HCT116 (cell line): Measurements from ENCODE around the gene SH2D2A. TPM values are rescaled to one million over a fixed set of nuclear protein-coding genes. Genes with fewer than 3 reads are reported as not detected.

Experiments
- ATAC-seq: fragments of 200-7000 bp; cut with Tn5 transposase; 2 replicates; pipeline ENCODE4 v1.9.1; 2020; ENCODE audit warnings: mild to moderate bottlenecking, moderate library complexity
- BruUV-seq: library from RNA; stranded (reverse); fragments of 400-500 nt; replicated peaks from 2 replicates; lab custom pipeline; 2021; lab: Mats Ljungman, UMichigan
- CTCF ChIA-PET: fragments of 300-600 bp; sonication (Branson Sonifier 250); formaldehyde crosslinking; loops from one replicate; lab custom pipeline; 2021; ENCODE audit warnings: antibody characterized with exemption; lab: Charles Lee
- POLR2A ChIA-PET: fragments of 300-600, 350-600 bp; sonication (Branson Sonifier 250); formaldehyde crosslinking; loops from one replicate; lab custom pipeline; 2021; ENCODE audit warnings: antibody characterized with exemption; lab: Charles Lee
- RAD21 ChIA-PET, 2 experiments: fragments of 300-600 bp; sonication (Branson Sonifier 250); formaldehyde crosslinking; loops; one replicate each; lab custom pipeline; 2023; ENCODE audit warnings: low total read pairs in 2 of 2; ENCODE audit not compliant: uncharacterized antibody in 2 of 2, unreplicated experiment in 2 of 2, low non-redundant PET in 1 of 2; lab: Charles Lee
- DNase-seq: peaks from one replicate; pipeline ENCODE4 v3.0.0-alpha.2; 2010; ENCODE audit warnings: low read depth, low spot score
- H2AFZ ChIP-seq: fragments of 200-600 bp; shearing (Covaris generic), sonication (generic); 2 replicates; pipeline ENCODE4 v1.6.1; 2017; ENCODE audit warnings: low read depth, mixed run types, mixed read lengths, antibody characterized with exemption, low read length; ENCODE audit not compliant: poor library complexity, severe bottlenecking
- H3K27ac ChIP-seq: 2 replicates; pipeline ENCODE4 v1.5.1; 2012; ENCODE audit warnings: low read depth, low read length
- H3K27me3 ChIP-seq: fragments of 200-600 bp; sonication (generic); 2 replicates; pipeline ENCODE4 v1.6.1; 2016; ENCODE audit warnings: mixed run types, low read length, mixed read lengths; ENCODE audit not compliant: insufficient read depth
- H3K36me3 ChIP-seq, 2 experiments: fragments of 200-500 bp in 1 of 2; fragments of 200-600 bp in 1 of 2; sonication (Bioruptor generic) in 1 of 2; sonication (generic) in 1 of 2; 2 replicates each; pipeline versions ENCODE4 v1.5.1 to v1.6.1; 2014 to 2016; ENCODE audit warnings: low read length in 2 of 2, inconsistent platforms in 1 of 2, mixed read lengths in 1 of 2, mixed run types in 1 of 2; ENCODE audit not compliant: insufficient read depth in 2 of 2, control insufficient read depth in 1 of 2
- H3K4me1 ChIP-seq, 2 experiments: fragments of 200-600 bp in 1 of 2; sonication (generic) in 1 of 2; 2 replicates each; pipeline versions ENCODE4 v1.5.1 to v1.6.1; 2012 to 2017; ENCODE audit warnings: low read length in 2 of 2, inconsistent platforms in 1 of 2, mild to moderate bottlenecking in 1 of 2, mixed read lengths in 1 of 2, mixed run types in 1 of 2, moderate library complexity in 1 of 2; ENCODE audit not compliant: insufficient read depth in 2 of 2, control insufficient read depth in 1 of 2
- H3K4me2 ChIP-seq: fragments of 200-600 bp; sonication (generic); 2 replicates; pipeline ENCODE4 v1.6.1; 2017; ENCODE audit warnings: mixed run types, low read length, mixed read lengths
- H3K4me3 ChIP-seq, 2 experiments: fragments of 200-600 bp in 1 of 2; sonication (generic) in 1 of 2; replicated peaks in 1 of 2; 2 replicates each; pipeline ENCODE4 v1.5.1; 2011 to 2016; ENCODE audit warnings: low read length in 2 of 2, control low read depth in 1 of 2, low read depth in 1 of 2, mild to moderate bottlenecking in 1 of 2, mixed read lengths in 1 of 2, mixed run types in 1 of 2
- H3K79me2 ChIP-seq: fragments of 200-600 bp; sonication (generic); 2 replicates; pipeline ENCODE4 v1.6.1; 2017; ENCODE audit warnings: mild to moderate bottlenecking, mixed run types, low read length, moderate library complexity, mixed read lengths; ENCODE audit not compliant: insufficient read depth
- H3K9ac ChIP-seq: fragments of 200-600 bp; sonication (generic); 2 replicates; pipeline ENCODE4 v1.6.1; 2016; ENCODE audit warnings: low read length, mixed read lengths
- H3K9me2 ChIP-seq: fragments of 200-600 bp; sonication (generic), shearing (Covaris generic); 2 replicates; pipeline ENCODE4 v1.6.1; 2017; ENCODE audit warnings: mixed run types, mild to moderate bottlenecking, moderate library complexity; ENCODE audit not compliant: insufficient read depth
- H3K9me3 ChIP-seq, 2 experiments: fragments of 200-500 bp in 1 of 2; fragments of 200-600 bp in 1 of 2; sonication (Bioruptor generic) in 1 of 2; sonication (generic) in 1 of 2; 2 replicates each; pipeline ENCODE4 v1.6.1; 2014 to 2017; ENCODE audit warnings: low read length in 2 of 2, mixed read lengths in 2 of 2, inconsistent platforms in 1 of 2, low read depth in 1 of 2, mild to moderate bottlenecking in 1 of 2, mixed run types in 1 of 2, moderate library complexity in 1 of 2; ENCODE audit not compliant: control insufficient read depth in 1 of 2, insufficient read depth in 1 of 2
- H4K20me1 ChIP-seq: fragments of 200-600 bp; sonication (generic), shearing (Covaris generic); 2 replicates; pipeline ENCODE4 v1.6.1; 2017; ENCODE audit warnings: mixed run types, mild to moderate bottlenecking, moderate library complexity; ENCODE audit not compliant: insufficient read depth
- CEBPB ChIP-seq: IDR thresholded peaks from 2 replicates; pipeline ENCODE4 v1.6.1; 2012; ENCODE audit warnings: low read depth
- EGR1 ChIP-seq: IDR thresholded peaks from 2 replicates; pipeline ENCODE4 v1.6.1; 2012; ENCODE audit warnings: low read depth
- ELF1 ChIP-seq: IDR thresholded peaks from 2 replicates; pipeline ENCODE4 v1.6.1; 2012; ENCODE audit warnings: low read depth, borderline replicate concordance
- EZH2 ChIP-seq: fragments of 200-600 bp; sonication (generic); IDR thresholded peaks from 2 replicates; pipeline ENCODE4 v1.6.1; 2017; ENCODE audit warnings: antibody characterized with exemption, mixed run types
- EZH2phosphoT487 ChIP-seq: fragments of 200-600 bp; IDR thresholded peaks from 2 replicates; pipeline ENCODE4 v1.6.1; 2018; ENCODE audit warnings: antibody characterized with exemption, borderline replicate concordance
- FOSL1 ChIP-seq: IDR thresholded peaks from 2 replicates; pipeline ENCODE4 v1.6.1; 2012; ENCODE audit warnings: low read depth
- JUND ChIP-seq: IDR thresholded peaks from 2 replicates; pipeline ENCODE4 v1.6.1; 2012
- POLR2A ChIP-seq: IDR thresholded peaks from 2 replicates; pipeline ENCODE4 v1.7.0; 2011; ENCODE audit warnings: borderline replicate concordance; ENCODE audit not compliant: insufficient read depth, insufficient read length; ENCODE audit errors: extremely low read depth
- POLR2AphosphoS5 ChIP-seq: IDR thresholded peaks from 2 replicates; pipeline ENCODE4 v1.6.1; 2011; ENCODE audit warnings: mild to moderate bottlenecking, low read depth, low read length, moderate library complexity
- RAD21 ChIP-seq: IDR thresholded peaks from 2 replicates; pipeline ENCODE4 v1.6.1; 2012; ENCODE audit warnings: low read depth, mild to moderate bottlenecking
- SP1 ChIP-seq: IDR thresholded peaks from 2 replicates; pipeline ENCODE4 v1.6.1; 2012; ENCODE audit warnings: low read depth
- SRF ChIP-seq: IDR thresholded peaks from 2 replicates; pipeline ENCODE4 v1.6.1; 2012; ENCODE audit warnings: low read depth
- YY1 ChIP-seq: IDR thresholded peaks from 2 replicates; pipeline ENCODE4 v1.6.1; 2011; ENCODE audit warnings: low read length, low read depth, moderate library complexity, mild to moderate bottlenecking; ENCODE audit not compliant: insufficient replicate concordance; ENCODE audit errors: extremely low read depth
- ZNF274 ChIP-seq: fragments of 200-500 bp; sonication (Bioruptor generic); IDR thresholded peaks from 2 replicates; pipeline ENCODE4 v1.6.1; 2014; ENCODE audit warnings: mild to moderate bottlenecking, low read depth, low read length, inconsistent platforms
- intact Hi-C: fragments of 100-400 bp; cut with micrococcal nuclease; formaldehyde crosslinking; loops from 2 replicates; pipeline ENCODE4 v1.10.0; 2022
- total RNA-seq: library from RNA; stranded (reverse); gene quantifications from one replicate; pipeline ENCODE4 v1.2.1, GENCODE V29; 2021; ENCODE audit not compliant: unreplicated experiment
- TF ChIP-seq, protein P1 (sequence below): IDR thresholded peaks from 2 replicates; pipeline ENCODE4 v1.6.1; 2012
- TF ChIP-seq, protein P2 (sequence below): IDR thresholded peaks from 2 replicates; pipeline ENCODE4 v1.6.1; 2012; ENCODE audit warnings: low read depth
- TF ChIP-seq, protein P3 (sequence below): IDR thresholded peaks from 2 replicates; pipeline ENCODE4 v1.6.1; 2012
- TF ChIP-seq, protein P4 (sequence below): IDR thresholded peaks from 2 replicates; pipeline ENCODE4 v1.6.1; 2011; ENCODE audit warnings: mild to moderate bottlenecking, low read length, moderate library complexity; ENCODE audit not compliant: insufficient replicate concordance; ENCODE audit errors: extremely low read depth
- TF ChIP-seq, protein P5 (sequence below), 3 experiments: fragments of 200-600 bp in 1 of 3; sonication (generic) in 1 of 3; IDR thresholded peaks in 2 of 3; conservative IDR thresholded peaks in 1 of 3; 2 replicates each; pipeline ENCODE4 v1.5.1; 2012 to 2017; ENCODE audit warnings: low read depth in 2 of 3, low read length in 2 of 3, antibody characterized with exemption in 1 of 3, borderline replicate concordance in 1 of 3, control low read depth in 1 of 3, mild to moderate bottlenecking in 1 of 3, mixed read lengths in 1 of 3, mixed run types in 1 of 3, moderate library complexity in 1 of 3; ENCODE audit not compliant: insufficient read depth in 1 of 3

SH2D2A gene
- total RNA-seq, 1 experiment from 2014 or later, result 4.8 TPM

DNA sequence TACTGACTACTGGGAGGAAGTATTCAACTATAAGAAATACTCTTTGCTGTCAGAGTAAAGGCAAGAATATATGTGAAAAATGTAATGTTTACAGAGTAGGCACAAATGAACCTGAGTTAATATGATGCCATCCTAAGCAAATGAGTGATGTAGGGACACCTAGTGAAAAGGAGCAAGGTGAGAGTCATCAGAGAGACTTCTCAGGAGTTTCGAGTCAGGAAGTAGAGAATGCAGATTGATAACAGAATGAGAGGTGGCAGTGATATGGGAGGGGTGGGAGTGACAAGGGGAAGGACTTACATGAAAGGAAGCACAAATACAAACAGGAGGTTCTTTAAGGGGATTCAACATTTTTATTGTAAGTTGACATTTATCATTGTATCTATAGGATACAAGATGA, 39.1 kb downstream of the SH2D2A start:
- Histone ChIP-seq H3K4me2 (no peak overlapping the region), H4K20me1 (no peaks in the 10 kb centered on the region), H3K9me3 (no peaks in the 10 kb centered on the region), H3K9me2 (no peaks in the 10 kb centered on the region), H3K36me3 (peaks cover 7 to 11% of the 10 kb centered on the region in 2 experiments; a peak in 2 of 4 replicates), H3K4me3 (no peak overlapping the region), H3K9ac (no peak overlapping the region), H2AFZ (no peak overlapping the region), H3K27ac (no peak overlapping the region), H3K4me1 (peaks cover 0 to 7% of the 10 kb centered on the region in 2 experiments; a peak in 1 of 4 replicates), H3K79me2 (peaks cover 95% of the 10 kb centered on the region), H3K27me3 (no peaks in the 10 kb centered on the region)
- DNase-seq (no peak), ATAC-seq (no peak)
- no TSS peak for BruUV-seq
- CTCF ChIA-PET, result interaction anchor here (1.2 kb wide), 1 partner anchor 51 kb away, joined by 3 read pairs; no protein-coding TSS in a partner anchor
- RAD21 ChIA-PET, result no interaction called here
- POLR2A ChIA-PET, result interaction anchor here (1.1 kb wide), 1 partner anchor 11 kb away, joined by 3 read pairs; the partner anchor contains the start of gene PRCC
- intact Hi-C loops, result no loop called here
- TF ChIP-seq, protein P1, sequence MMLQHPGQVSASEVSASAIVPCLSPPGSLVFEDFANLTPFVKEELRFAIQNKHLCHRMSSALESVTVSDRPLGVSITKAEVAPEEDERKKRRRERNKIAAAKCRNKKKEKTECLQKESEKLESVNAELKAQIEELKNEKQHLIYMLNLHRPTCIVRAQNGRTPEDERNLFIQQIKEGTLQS, result no peak
- no peak for TF ChIP-seq RAD21
- TF ChIP-seq JUND, result no peak
- no peak for TF ChIP-seq YY1
- TF ChIP-seq SP1, result no peak
- TF ChIP-seq EZH2phosphoT487, result no peak
- TF ChIP-seq, protein P2, sequence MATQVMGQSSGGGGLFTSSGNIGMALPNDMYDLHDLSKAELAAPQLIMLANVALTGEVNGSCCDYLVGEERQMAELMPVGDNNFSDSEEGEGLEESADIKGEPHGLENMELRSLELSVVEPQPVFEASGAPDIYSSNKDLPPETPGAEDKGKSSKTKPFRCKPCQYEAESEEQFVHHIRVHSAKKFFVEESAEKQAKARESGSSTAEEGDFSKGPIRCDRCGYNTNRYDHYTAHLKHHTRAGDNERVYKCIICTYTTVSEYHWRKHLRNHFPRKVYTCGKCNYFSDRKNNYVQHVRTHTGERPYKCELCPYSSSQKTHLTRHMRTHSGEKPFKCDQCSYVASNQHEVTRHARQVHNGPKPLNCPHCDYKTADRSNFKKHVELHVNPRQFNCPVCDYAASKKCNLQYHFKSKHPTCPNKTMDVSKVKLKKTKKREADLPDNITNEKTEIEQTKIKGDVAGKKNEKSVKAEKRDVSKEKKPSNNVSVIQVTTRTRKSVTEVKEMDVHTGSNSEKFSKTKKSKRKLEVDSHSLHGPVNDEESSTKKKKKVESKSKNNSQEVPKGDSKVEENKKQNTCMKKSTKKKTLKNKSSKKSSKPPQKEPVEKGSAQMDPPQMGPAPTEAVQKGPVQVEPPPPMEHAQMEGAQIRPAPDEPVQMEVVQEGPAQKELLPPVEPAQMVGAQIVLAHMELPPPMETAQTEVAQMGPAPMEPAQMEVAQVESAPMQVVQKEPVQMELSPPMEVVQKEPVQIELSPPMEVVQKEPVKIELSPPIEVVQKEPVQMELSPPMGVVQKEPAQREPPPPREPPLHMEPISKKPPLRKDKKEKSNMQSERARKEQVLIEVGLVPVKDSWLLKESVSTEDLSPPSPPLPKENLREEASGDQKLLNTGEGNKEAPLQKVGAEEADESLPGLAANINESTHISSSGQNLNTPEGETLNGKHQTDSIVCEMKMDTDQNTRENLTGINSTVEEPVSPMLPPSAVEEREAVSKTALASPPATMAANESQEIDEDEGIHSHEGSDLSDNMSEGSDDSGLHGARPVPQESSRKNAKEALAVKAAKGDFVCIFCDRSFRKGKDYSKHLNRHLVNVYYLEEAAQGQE, result no peak
- TF ChIP-seq EGR1, result no peak
- TF ChIP-seq, protein P3, sequence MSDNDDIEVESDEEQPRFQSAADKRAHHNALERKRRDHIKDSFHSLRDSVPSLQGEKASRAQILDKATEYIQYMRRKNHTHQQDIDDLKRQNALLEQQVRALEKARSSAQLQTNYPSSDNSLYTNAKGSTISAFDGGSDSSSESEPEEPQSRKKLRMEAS, result no peak
- no peak for TF ChIP-seq POLR2A
- no peak for TF ChIP-seq FOSL1
- TF ChIP-seq POLR2AphosphoS5, result no peak
- TF ChIP-seq, protein P4, sequence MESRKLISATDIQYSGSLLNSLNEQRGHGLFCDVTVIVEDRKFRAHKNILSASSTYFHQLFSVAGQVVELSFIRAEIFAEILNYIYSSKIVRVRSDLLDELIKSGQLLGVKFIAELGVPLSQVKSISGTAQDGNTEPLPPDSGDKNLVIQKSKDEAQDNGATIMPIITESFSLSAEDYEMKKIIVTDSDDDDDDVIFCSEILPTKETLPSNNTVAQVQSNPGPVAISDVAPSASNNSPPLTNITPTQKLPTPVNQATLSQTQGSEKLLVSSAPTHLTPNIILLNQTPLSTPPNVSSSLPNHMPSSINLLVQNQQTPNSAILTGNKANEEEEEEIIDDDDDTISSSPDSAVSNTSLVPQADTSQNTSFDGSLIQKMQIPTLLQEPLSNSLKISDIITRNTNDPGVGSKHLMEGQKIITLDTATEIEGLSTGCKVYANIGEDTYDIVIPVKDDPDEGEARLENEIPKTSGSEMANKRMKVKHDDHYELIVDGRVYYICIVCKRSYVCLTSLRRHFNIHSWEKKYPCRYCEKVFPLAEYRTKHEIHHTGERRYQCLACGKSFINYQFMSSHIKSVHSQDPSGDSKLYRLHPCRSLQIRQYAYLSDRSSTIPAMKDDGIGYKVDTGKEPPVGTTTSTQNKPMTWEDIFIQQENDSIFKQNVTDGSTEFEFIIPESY, result no peak
- no peak for TF ChIP-seq CEBPB
- TF ChIP-seq ELF1, result no peak
- TF ChIP-seq, protein P5, sequence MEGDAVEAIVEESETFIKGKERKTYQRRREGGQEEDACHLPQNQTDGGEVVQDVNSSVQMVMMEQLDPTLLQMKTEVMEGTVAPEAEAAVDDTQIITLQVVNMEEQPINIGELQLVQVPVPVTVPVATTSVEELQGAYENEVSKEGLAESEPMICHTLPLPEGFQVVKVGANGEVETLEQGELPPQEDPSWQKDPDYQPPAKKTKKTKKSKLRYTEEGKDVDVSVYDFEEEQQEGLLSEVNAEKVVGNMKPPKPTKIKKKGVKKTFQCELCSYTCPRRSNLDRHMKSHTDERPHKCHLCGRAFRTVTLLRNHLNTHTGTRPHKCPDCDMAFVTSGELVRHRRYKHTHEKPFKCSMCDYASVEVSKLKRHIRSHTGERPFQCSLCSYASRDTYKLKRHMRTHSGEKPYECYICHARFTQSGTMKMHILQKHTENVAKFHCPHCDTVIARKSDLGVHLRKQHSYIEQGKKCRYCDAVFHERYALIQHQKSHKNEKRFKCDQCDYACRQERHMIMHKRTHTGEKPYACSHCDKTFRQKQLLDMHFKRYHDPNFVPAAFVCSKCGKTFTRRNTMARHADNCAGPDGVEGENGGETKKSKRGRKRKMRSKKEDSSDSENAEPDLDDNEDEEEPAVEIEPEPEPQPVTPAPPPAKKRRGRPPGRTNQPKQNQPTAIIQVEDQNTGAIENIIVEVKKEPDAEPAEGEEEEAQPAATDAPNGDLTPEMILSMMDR (IDR thresholded peaks at IDR 0.05 in 2 of 3, conservative IDR thresholded peaks at IDR 0.05 in 1 of 3; ENCODE audit: borderline replicate concordance in 1 of 3, insufficient read depth in 1 of 3, low read depth in 2 of 3, low read length in 2 of 3), result no peak
- no peak for TF ChIP-seq EZH2
- no peak for TF ChIP-seq ZNF274
- TF ChIP-seq SRF, result no peak
- TF ChIP-seq, all 23 proteins: peak for 0
